HG02970 (cell line): ENCODE measurements around the gene ZSCAN10.
"Not testable (repeated sequence)": the region's sequence is repeated elsewhere in the genome, so short reads cannot be mapped to it uniquely, and the experiment has no call there.

Experiments used
- ATAC-seq: cut with Tn5 transposase; IDR thresholded peaks from one replicate; pipeline ENCODE4 v1.9.1; 2021; ENCODE audit warnings: mild to moderate bottlenecking, moderate library complexity, moderate number of reproducible peaks; ENCODE audit not compliant: unreplicated experiment, low FRiP score

ZSCAN10 gene

DNA sequence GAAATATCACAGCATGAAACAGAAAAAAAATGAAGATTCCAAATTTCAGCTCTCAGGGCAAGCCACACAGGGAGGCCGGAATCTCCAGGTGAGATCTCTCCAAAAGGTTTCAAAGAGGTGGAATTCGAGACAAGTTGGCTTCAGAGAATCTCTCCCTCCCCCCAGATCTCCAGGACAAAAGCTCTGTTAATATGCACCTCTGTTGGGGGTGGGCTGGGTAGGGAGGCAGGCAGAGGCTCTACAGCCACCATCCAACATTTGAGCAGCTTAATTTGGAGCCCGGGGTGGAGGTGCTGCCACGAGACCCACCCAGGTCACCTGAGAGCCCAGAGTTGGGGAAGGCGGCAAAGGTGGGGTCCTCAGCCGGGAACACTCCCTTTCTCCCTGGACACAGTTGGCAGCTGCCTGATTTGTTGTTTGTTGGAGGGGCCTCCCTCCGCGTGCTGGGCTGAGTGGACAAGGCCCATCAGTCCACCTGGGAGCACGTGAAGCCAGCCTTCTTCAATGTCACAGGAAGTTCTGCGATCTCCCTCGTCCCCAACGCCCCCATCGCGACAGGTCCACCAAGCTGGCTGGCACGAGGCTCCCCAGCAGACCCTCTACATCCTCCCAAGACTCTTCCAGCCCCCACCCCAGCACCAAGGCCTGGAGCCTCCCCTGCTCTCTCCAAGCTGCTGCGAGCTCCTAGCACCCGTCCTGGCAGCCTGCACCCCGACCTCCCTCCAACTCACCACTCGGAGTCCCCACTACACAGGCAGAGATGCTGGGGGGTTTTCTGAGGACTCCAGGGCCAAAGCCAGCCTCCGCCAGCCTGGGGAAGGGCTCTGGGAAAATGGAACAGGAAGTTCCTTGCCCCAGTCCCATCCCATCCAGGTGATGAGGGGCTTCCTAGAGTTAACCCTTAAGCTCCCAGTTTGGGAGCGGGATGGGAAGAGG lies at the start of gene ZSCAN10:
Gene ZSCAN10 (minus strand): TSS at position 836 of the 936 bp plus-strand sequence. CDS start 6,357 bp downstream, outside the sequence.
- no peak for ATAC-seq

DNA sequence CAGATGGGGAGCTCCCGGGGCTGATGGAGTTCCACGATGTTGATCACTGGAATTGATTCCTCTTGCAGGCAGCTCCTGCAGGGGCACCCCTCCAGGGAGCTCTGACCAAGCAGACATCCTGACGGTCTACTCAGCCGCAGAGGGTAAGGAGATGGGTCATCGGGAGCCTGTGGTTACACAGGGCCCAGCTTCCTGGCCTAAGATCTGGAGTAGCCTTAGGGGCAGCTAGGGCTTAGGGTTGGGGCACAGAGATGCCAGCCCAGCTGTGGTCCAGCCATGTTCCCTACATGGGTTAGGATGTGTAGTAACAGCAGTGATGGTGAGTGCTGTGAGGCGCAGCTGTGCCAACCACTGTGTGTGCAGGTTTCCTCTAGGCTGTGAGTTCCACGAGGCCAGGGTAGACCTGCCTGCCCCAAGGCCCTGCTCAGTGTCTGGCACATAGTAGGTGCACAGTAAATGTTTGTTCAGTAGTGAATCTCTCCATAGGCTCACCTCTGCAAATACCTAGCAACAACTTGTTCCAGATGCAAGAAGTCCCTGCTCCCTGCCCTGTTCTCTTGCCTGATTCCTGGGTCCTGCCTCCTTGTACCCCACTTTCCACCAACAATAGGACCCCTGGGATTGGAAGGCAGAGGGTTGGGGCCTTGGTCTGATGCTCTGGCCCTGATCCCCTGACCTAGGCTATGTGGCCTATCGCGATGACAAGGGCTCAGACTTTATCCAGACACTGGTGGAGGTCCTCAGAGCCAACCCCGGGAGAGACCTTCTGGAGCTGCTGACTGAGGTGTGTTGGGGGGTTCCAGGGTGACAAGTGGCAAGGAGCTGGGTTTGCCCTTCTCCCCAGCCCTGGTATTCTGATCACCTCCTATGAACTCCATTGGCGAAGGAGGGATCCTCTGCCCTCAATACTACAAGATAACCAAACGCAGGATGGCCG lies 49.4 kb upstream of the ZSCAN10 start:
- no peak for ATAC-seq

- ATAC-seq = no peak
Measured at GRCh38 chr16:3147757-3148104, 48.6 kb upstream of the ZSCAN10 start.

DNA sequence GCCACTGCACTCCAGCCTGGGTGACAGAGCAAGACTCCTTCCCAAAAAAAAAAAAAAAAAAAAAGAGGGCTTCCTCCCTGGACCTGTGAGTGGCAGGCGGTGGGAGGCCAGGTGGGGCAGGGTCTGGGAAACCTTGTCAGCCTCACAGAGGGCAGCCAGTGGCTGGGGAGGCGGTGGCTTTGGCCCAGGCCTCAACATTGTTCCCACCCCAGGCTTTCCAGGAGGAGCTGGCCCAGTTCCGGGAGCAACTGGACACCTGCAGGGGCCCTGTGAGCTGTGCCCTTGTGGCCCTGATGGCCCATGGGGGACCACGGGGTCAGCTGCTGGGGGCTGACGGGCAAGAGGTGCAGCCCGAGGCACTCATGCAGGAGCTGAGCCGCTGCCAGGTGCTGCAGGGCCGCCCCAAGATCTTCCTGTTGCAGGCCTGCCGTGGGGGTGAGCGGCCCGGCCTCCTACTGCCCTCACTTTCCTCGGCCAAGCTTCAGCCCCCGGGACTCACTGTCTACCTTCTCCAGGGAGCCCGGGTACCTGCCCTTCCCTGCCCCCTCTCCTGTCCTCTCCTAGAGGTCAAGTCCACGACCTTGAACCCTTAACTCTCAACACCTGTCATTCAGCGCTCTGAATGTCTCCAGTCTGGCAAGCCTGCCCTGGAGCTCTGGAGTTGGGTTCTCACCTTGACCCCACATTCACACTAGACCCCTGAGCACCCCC lies 48.1 kb upstream of the ZSCAN10 start:
- ATAC-seq = no peak

GRCh38 chr16:3145660-3146059 lies 46.6 kb upstream of the ZSCAN10 start:
- ATAC-seq = no peak

- ATAC-seq = no peak
Measured at GRCh38 chr16:3145151-3145550, 46.1 kb upstream of the ZSCAN10 start.

DNA sequence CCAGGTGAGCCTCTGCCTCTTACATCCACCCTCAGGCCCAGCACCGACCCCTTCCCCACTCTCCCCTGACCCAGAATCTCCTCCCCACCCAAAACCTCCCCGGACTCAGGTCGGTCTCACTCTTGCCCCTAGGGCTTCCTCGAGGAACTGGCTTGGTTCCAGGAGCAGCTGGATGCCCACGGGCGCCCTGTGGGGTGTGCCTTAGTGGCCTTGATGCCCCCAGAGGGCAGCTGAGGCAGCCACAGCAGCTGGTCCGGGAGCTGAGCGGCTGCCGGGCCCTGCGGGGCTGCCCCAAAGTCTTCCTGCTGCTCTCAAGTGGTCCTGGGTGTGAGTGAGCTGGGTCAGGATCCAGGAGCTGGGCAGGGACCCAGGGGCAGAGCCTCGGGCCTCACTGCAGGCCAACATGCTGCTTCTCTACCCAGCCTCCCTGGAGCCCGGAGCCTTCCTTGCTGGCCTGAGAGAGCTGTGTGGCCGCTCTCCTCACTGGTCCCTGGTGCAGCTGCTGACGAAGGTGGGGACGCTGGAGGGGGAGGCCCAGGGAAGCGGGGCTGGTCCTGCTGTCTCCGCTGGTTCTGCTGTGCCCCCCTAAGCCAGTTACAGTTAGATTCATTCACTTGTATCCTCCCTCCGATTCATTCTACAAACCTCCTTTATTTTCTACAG lies 45.4 kb upstream of the ZSCAN10 start:
- no peak for ATAC-seq

DNA sequence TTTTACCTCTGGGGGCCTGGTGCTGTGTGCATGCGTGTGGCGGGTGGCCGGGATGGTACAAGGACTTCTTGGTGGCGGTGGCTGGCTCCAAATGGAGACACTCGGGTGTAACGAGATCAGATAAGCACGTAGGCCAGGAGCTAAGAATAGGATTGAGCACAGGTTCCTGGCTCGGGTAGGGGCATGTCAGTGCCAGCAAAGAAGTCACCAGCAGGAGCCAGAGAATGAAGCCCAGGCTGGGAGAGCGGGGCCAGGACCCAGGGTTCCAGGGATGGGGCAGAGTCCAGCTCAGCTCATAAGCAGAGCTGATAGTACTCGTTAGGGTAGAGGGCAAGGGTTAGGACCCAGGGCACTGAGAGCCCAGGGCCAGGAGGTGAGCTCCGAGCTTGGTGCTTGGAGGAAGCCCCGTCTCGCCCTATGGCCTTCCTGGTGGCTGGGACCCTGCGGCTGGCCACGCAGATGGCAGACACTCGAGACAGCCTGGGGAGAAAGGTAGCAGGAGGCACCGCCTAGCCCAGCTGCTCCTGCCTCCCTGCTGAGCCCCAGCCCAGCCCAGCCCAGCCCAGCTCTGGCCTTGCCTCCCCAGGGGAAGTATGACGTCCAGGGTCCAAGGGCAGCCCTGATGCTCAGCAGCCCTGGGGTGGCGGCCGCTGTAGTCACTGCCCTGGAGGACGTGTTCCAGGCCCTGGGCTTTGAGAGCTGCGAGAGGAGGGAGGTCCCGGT lies 44.7 kb upstream of the ZSCAN10 start:
- ATAC-seq = no peak

- no peak for ATAC-seq
Measured at GRCh38 chr16:3143189-3143588, 44.1 kb upstream of the ZSCAN10 start.

DNA sequence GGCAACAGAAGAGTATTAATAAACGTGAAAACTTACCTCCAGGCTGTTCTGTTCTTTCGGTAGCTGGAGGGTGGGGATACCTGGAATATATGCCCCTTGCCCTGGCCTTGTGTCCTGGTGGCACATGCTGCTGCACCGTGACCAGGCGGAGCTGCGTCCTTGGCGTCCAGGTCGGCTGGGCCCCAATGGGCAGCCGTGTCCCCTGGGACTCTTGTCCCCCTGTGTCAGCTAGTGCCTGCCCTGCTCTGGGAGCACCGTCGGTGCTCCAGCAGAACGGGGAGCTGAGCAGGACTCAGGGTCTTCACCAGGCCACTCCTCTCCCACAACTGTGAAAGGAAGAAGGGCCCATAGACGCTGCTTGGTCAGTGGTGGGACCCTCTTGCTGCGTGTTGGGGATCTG lies 43.7 kb upstream of the ZSCAN10 start:
- ATAC-seq = no peak

DNA sequence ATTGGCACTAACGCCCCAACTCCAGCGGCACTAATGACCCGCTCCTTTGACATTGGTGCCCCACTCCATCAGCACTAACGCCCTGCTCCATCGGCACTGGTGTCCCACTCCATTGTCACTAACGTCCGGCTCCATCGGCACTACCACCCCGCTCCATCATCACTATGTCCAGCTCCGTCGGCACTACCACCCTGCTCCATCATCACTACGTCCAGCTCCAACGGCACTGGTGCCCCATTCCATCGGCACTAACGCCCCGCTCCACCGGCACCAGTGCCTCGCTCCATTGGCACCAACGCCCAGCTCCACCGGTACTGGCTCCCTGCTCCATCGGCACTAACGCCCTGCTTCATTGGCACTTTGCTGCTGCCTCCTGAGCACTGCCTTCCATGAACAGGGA lies 43.2 kb upstream of the ZSCAN10 start:
- ATAC-seq = no peak

DNA sequence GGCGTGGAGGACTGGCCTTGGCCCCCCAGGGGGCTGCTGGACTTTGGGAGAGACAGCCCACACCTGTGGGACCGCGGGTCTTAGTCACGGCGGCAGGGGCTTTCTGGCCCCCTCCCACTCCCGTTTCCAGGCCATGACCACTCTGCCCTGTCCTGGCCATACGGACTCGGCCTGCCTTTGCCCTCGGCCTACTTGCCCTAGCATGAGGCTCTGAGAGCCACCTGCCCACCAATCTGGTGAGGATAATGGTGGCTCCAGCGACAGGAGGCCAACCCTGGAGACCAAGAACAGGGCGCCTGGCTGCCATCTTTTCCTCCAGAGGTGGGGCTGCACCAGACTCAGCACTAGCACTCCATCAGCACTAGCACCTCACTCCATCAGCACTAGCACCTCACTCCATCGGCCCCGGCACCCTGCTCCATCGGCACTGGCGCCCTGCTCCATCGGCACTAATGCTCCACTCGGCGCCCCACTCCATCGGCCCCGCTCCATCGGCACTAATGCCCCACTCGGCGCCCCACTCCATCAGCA lies 42.8 kb upstream of the ZSCAN10 start:
- no peak for ATAC-seq

GRCh38 chr16:3140603-3141427 lies 41.7 kb upstream of the ZSCAN10 start:
- ATAC-seq = no peak

- ATAC-seq = not testable (repeated sequence)
Measured at GRCh38 chr16:3139561-3139960, 40.5 kb upstream of the ZSCAN10 start.

- ATAC-seq = no peak
Measured at GRCh38 chr16:3138823-3139426, 39.8 kb upstream of the ZSCAN10 start.

- no peak for ATAC-seq
Measured at GRCh38 chr16:3138342-3138741, 39.2 kb upstream of the ZSCAN10 start.

DNA sequence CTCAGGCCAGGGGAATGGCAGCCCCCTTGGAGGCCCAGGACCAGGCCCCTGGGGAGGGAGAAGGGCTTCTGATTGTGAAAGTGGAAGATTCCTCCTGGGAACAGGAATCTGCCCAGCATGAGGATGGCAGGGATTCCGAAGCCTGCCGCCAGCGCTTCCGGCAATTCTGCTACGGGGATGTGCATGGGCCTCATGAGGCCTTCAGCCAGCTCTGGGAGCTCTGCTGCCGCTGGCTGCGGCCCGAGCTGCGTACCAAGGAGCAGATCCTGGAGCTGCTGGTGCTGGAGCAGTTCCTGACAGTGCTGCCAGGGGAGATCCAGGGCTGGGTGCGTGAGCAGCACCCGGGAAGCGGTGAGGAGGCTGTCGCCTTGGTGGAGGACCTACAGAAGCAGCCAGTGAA lies 38.2 kb upstream of the ZSCAN10 start:
- ATAC-seq = no peak

GRCh38 chr16:3135126-3135715 lies 36.1 kb upstream of the ZSCAN10 start:
- no peak for ATAC-seq
